GM18951 (cell line): ENCODE results near the gene CLCNKA.

Source experiments
- POLR2A ChIP-seq: IDR thresholded peaks from 4 replicates; pipeline ENCODE4 v1.6.1; 2011; ENCODE audit warnings: mild to moderate bottlenecking; ENCODE audit not compliant: insufficient read length, insufficient read depth; ENCODE audit errors: extremely low read depth
- in situ Hi-C: fragments of 300-500 bp; cut with MboI; formaldehyde crosslinking; loops from one replicate; pipeline ENCODE4 v1.12.0; 2022; ENCODE audit warnings: low sequenced_read_pairs, mixed read lengths, inconsistent platforms; ENCODE audit not compliant: unreplicated experiment

Gene CLCNKA

DNA sequence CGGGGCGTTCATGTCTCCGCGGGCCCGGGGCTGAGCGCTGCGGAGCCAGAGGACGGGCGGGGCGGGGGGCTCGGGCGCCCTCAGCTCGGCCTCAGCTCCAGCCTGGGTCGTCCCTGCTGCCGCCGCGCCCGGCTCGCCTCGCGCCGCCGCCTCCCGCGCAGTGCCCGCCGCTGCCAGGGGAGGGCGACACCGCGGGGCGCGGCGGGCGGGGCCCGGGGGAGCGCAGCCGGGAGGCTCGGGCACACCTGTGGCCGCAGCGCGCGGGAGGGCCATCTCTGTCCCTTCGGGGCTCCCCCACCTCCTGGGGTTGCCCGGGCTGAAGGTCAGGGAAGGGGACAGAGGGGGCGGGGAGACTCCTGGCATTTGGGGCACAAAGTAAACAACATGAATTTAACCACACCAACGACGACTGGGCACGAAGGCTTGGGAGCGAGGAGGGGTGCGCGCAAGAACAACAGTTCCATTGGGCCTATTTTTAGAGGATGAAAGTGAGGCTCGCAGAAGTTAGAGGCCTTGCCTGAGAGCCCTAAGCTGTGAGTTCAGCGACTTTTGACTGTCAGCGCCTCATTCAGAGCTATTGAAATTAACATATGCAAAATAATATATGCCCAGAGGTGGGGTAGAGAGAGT is 51.8 kb downstream of the CLCNKA start, which contains the start of gene FAM131C:
FAM131C (minus strand) TSS at position 162 of the 630 bp plus-strand sequence. CDS start 209 bp downstream, outside the sequence.
- in situ Hi-C loops = loop anchor here (10.0 kb wide), 1 partner anchor 111 kb away; no protein-coding TSS in a partner anchor
- TF ChIP-seq POLR2A = no peak

GRCh38 chr1:16074217-16074616 is 52.4 kb downstream of the CLCNKA start:
- no peak for TF ChIP-seq POLR2A
- in situ Hi-C loops = loop anchor here (10.0 kb wide), 1 partner anchor 111 kb away; no protein-coding TSS in a partner anchor

DNA sequence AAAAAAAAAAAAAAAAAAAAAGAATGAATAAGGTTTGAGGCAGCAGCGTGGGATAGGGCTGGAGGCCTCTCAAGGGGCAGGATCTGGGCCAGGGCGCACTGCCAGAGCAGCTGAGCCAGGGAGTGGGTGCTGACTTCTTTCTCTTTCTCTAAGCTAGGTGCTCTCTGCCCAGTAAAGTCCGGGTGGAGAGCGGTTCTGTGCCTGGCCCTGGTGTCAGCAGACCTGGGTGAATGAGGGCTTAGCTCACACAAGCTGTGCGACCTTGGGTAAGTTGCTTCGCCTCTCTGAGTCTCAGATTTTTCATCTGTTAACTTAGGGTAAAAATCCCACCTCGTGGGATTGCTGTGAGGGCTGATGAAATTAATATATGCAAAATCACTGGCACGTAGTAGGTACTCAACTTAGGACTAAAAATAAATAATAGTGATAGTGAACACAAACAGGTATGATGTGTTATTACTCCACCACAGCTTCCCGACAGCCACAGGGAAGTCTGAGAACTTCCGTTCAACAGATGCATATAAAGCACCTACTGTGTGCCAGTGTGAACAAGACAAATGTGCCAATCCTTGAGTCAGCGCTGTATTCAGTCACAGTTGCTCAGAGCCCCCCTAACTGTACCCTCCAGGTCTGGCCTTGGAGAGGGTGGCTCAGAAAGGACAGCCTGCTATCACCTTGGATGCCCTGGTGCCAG is 53.6 kb downstream of the CLCNKA start:
- in situ Hi-C loops = loop anchor here (10.0 to 25.0 kb wide), 2 partner anchors 109 to 287 kb away; partner anchors contain the start of genes FBXO42 and SZRD1
- TF ChIP-seq POLR2A = no peak

- no peak for TF ChIP-seq POLR2A
- in situ Hi-C loops = loop anchor here (10.0 to 25.0 kb wide), 2 partner anchors 109 to 286 kb away; partner anchors contain the start of genes FBXO42 and SZRD1
Observed at GRCh38 chr1:16076031-16076864, 54.4 kb downstream of the CLCNKA start.

GRCh38 chr1:16076865-16077238 is 55.0 kb downstream of the CLCNKA start:
- in situ Hi-C loops = loop anchor here (10.0 to 25.0 kb wide), 2 partner anchors 108 to 285 kb away; partner anchors contain the start of genes FBXO42 and SZRD1
- no peak for TF ChIP-seq POLR2A

DNA sequence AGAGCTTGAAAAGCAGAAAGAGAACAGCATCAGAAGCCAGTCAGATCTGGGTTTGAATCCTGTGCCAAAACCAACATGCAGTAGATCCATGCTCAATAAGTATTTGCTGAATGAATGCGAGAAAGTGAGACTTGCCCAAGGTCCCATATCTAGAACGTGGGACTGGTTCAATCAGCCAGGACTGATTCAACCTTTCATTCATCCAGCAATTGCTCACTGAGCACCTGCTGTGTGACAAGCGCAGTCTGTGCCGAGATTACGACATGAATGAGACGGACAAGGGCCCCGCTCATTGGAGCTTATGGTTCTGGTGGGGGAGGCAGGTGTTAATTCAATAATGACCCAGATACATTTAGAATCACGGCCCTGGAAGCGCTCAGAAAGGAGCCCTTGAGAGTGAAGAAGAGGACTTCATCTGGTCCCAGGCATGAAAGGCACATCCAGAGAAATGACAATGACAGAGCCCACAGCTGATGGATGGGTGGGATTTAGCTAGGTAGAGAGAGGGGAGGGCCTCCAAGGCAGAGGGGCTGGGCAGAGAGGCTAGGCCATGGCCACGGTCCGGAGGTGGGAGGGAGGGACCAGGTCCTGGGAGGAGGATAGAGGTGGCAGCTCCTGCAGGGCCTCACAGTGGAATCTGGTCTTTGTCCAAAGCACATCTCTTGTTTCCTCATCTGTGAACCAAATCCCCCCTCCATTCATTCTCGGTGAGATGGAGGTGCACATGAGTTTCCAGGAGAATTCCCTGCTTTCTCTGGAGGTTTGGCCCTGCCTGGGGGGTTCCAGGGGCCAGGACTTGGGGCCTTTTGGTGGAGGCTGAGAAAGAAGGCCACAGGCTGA is 55.8 kb downstream of the CLCNKA start:
- in situ Hi-C loops = loop anchor here (10.0 to 25.0 kb wide), 2 partner anchors 107 to 285 kb away; partner anchors contain the start of genes FBXO42 and SZRD1
- TF ChIP-seq POLR2A = no peak

- in situ Hi-C loops = loop anchor here (10.0 to 25.0 kb wide), 2 partner anchors 106 to 283 kb away; partner anchors contain the start of genes FBXO42 and SZRD1
- no peak for TF ChIP-seq POLR2A
Observed at GRCh38 chr1:16078925-16079656, 57.3 kb downstream of the CLCNKA start.

GRCh38 chr1:16080422-16081150 is 58.8 kb downstream of the CLCNKA start:
- TF ChIP-seq POLR2A = no peak
- in situ Hi-C loops = loop anchor here (25.0 kb wide), 1 partner anchor 282 kb away; the partner anchor contains the start of genes FBXO42 and SZRD1

- in situ Hi-C loops = loop anchor here (25.0 kb wide), 1 partner anchor 281 kb away; the partner anchor contains the start of genes FBXO42 and SZRD1
- TF ChIP-seq POLR2A = no peak
Observed at GRCh38 chr1:16081636-16082035, 59.8 kb downstream of the CLCNKA start.

GRCh38 chr1:16082283-16083038 is 60.6 kb downstream of the CLCNKA start:
- TF ChIP-seq POLR2A = no peak
- in situ Hi-C loops = loop anchor here (25.0 kb wide), 1 partner anchor 280 kb away; the partner anchor contains the start of genes FBXO42 and SZRD1
